ENCODE data around the gene S100A1.

- TF ChIP-seq CTCF (IDR thresholded peaks at IDR 0.05) = no peak
- no peak for TF ChIP-seq EZH2 (IDR thresholded peaks at IDR 0.05)
- no peak for TF ChIP-seq EZH2phosphoT487 (IDR thresholded peaks at IDR 0.05)
Observed at GRCh38 chr1:153628638-153629342, 556 bp downstream of the S100A1 start.
